Measurements from ENCODE around the gene CAMKMT.

- no peak for TF ChIP-seq POLR2AphosphoS5 (IDR thresholded peaks at IDR 0.05)
- no peak for TF ChIP-seq CTCF (IDR thresholded peaks at IDR 0.05)
- TF ChIP-seq EP300 (IDR thresholded peaks at IDR 0.05), result no peak
- no peak for TF ChIP-seq POLR2A (IDR thresholded peaks at IDR 0.05)
Observed at GRCh38 chr2:44543773-44544725, 182.3 kb downstream of the CAMKMT start.
